HG03469 (cell line): ENCODE results near the gene MTNR1A.
"Not testable (repeated sequence)": the region's sequence is repeated elsewhere in the genome, so short reads cannot be mapped to it uniquely, and the experiment has no call there.

Experiments used
- ATAC-seq: cut with Tn5 transposase; IDR thresholded peaks from one replicate; pipeline ENCODE4 v1.9.1; 2021; ENCODE audit warnings: mild to moderate bottlenecking, moderate library complexity, moderate number of reproducible peaks; ENCODE audit not compliant: unreplicated experiment

Gene MTNR1A

DNA sequence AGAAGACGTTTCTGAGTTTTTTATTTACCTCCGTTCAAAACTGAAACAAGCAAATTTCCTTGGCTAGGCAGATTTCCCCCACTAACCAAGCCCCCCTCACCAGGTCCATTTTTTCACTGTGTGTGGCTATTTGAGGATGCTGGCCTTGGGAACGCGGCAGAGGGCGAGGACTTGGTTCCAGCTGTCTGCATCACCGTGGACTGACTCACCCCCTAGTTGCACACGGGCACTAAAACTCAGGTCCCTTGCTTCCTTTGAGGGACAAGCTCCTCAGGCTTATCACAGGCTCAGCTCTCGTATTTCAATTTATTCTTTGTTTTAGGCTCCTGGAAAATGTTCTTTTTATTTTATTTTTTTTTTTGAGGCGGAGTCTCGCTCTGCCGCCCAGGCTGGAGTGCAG is 8.4 kb upstream of the MTNR1A start:
- no peak for ATAC-seq

GRCh38 chr4:186561748-186562147 is 6.4 kb upstream of the MTNR1A start:
- ATAC-seq = no peak

GRCh38 chr4:186560647-186561046 is 5.3 kb upstream of the MTNR1A start:
- ATAC-seq = no peak

DNA sequence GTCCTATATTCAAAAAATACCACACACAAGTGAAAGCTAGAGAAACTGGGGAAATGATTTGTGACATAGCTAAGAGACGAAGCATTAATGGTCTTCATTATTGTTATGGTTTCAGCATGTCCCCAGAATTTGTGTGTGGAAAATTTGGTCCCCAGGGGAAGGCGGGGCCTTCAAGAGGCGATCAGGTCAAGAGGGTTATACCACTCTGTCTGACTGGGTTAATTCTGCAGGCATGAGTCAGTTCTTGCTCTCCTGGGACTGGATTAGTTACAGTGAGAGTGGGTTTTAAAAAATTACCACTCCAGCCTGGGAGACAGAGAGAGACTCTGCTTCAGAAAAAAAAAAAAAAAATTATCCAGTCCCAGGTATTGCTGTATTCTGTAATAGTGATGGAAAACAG is 2.1 kb upstream of the MTNR1A start:
- no peak for ATAC-seq

DNA sequence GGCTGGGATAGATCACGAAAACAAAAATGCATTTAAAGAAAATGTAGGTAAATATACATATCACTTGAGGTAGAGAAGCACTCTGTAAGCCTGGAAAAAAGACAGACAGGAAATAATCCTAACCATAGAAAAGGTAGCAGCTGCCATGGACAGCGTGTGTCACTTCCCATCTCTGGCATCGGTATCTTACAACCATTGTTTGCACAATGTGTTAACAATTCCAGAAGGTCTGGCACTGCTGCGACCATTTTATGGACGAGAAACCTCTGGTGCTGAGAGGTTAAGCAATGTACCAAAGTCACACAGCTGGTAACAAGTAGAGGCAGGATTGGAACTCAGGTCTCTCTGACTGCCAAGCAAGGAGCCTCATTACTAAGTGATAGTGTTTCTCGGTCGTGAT is 1.7 kb upstream of the MTNR1A start:
- ATAC-seq = no peak

- no peak for ATAC-seq
Measured at GRCh38 chr4:186554539-186554913, 841 bp downstream of the MTNR1A start.

DNA sequence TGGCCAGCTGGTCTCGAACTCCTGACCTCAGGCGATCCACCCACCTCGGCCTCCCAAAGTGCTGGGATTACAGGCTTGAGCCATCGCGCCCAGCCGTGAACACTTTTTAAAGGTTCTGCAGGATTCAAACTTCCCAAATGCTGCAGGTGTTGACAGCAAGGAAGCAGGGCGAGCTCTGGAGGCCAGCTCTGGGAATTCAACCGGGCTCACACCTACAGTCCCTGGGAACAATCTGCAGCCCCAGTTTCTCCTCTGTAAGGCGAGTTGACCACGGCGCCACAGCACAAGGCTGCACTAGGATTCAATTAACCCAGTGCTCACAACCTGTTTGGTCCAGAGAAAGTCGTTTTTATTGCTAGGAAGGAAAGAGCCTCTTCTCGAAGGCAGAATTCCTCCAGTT is 1.6 kb downstream of the MTNR1A start:
- ATAC-seq = no peak

GRCh38 chr4:186551849-186552248 is 3.5 kb downstream of the MTNR1A start:
- ATAC-seq = no peak

DNA sequence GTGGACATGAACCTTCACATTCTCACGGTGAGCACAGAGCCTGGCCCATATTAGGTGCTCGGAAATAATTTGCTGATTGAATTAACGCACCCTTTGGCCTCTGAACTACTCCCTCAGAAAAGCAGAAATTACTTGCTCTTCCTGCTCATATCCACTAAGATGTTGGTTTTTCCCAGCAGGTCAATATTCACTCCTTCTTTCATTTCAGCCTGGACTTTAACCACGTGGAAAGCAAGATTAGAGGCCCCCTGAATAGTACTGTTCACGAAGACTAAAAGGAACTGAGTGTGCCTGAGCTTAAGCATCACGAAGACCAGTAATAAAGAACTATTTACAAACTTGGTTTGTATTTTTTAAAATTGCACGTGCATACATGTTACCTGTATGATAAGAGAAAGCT is 9.9 kb downstream of the MTNR1A start:
- ATAC-seq = no peak

DNA sequence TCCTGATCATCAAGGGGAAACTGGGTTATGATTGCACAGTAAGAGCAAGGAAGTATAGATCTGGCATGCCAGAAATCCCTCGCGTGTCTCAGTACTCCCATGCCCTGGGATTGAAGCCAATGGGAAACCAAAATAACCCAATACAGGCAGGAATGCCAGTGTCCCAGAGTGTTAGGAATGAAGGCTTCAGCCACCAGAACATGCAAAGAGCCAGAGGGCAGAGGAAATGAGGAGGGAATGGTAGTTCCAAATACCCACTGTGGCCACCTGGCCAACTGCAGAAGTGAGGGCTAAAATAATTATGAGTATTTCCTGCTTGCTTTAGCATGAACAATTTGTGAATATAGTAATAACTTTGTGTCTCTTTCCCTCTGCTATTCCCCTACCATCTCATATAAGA is 12.2 kb downstream of the MTNR1A start:
- no peak for ATAC-seq

GRCh38 chr4:186541801-186542200 is 13.6 kb downstream of the MTNR1A start:
- no peak for ATAC-seq

DNA sequence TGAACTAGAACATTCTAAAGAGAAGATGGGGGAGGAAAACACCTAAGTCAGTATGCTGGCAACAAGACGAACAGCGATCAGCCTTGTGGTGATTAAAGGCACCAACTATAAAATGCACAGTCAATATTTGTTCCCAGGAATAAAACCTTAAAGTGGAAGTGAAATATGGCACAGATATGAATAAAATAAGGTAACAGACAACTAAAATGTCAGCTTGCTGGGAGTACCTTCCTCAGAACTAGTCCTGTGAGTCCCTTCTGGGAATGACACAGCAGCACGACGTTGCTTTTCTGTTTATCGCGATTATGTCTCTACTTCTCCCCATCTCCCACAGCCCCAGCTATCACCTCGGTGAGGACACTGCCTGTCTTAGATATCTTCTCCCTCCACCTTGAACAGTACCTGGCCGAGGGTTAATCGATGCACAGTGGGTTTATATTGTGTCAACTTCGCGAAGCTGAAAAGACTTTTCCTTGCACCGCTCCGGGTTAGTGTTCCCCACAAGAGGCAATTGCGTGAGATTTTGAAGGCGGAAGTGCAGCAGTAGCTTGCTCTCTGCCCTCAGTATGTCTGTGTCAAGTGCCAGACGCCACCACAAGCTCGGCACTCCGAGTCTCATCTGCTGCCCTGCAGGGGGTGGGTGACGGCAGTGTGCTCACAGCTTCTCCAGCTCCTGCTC is 17.4 kb downstream of the MTNR1A start:
- ATAC-seq = no peak

DNA sequence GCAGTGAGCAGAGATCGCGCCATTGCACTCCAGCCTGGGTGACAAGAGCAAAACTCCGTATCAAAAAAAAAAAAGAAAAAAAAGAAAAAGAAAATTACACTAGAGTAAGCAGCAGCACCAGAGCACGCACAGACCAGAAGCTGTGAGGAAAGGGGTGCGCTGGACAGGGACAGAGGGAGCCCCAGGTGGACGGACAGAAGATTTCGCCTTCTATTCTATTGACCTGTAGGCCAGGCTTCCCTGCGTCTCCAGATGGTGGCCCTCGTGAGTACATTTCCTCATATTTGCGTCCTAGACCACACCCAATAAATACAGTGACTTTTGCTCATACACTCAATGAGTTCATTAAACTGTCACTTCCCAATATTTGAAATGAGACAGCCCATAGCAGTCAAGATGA is 19.1 kb downstream of the MTNR1A start:
- no peak for ATAC-seq

- ATAC-seq = no peak
Measured at GRCh38 chr4:186534056-186534455, 21.3 kb downstream of the MTNR1A start.

GRCh38 chr4:186523927-186524326 is 31.4 kb downstream of the MTNR1A start:
- not testable (repeated sequence) for ATAC-seq

- ATAC-seq = no peak
Measured at GRCh38 chr4:186516287-186516686, 39.1 kb downstream of the MTNR1A start.

DNA sequence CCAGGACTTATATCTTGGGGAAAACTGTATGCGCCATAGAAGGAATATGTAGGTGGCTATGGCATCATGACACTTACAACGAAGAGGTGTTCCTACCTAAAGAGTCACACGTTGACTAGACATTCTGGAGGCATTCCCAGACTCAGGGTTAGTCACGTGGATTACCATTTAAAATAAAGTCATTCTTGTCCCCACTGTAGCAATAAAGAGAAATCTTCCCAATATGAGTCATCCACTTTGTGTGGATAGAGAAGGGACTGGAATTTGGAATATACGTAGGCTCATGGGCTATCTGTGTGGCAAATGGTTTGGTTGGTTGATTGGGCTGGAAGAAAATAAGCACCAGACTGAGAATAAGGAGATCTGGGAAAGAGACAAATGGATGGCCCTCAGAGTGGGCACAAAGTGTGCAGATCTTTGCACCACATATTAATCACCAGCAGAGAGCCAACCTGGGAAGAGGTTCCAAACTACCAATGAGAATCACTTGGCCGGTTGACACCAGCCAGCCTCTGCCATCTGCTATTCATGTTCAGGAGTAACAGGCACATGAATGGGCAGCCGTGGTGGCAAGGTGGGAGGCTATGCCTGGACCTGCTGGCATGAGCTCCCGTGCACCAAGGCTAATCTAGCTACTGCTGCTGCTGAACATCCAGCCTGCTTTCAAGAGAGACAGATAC is 41.0 kb downstream of the MTNR1A start:
- no peak for ATAC-seq

GRCh38 chr4:186504771-186505170 is 50.6 kb downstream of the MTNR1A start:
- ATAC-seq = not testable (repeated sequence)

- no peak for ATAC-seq
Measured at GRCh38 chr4:186502231-186502630, 53.1 kb downstream of the MTNR1A start.

- no peak for ATAC-seq
Measured at GRCh38 chr4:186501554-186501953, 53.8 kb downstream of the MTNR1A start.

DNA sequence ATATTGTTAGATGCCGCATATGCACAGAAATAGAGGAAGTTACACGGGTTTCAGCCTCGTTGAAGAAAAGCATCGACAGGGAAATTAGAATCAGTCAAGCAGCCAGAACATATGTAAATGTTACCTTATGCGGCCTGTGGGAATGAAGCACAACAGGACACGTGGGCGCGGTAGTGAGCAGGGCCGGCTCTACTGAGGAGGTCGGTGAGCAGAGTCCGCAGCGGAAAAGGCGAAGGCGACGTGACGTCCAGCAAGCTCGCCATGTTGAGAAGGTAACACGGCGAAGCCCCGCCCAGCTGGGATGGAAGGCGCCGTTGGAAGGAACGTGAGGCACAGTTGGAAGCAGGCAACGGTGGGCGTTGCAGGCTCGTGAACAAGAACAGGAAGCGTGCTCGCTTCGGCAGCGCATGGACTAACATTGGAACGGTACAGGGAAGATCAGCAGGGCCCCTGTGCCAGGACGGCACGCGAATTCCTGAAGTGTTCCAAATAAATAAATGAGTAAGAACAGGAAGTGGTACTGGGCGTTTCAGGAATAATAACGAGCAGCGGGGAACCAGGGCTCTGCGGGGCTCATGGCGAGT is 54.6 kb downstream of the MTNR1A start:
- ATAC-seq = no peak

GRCh38 chr4:186499467-186499866 is 55.9 kb downstream of the MTNR1A start:
- no peak for ATAC-seq
